ENCODE measurements around the gene HIVEP3.

The HIVEP3 gene

GRCh38 chr1:41480204-41481108 is 438.3 kb downstream of the HIVEP3 start:
- TF ChIP-seq CTCF (conservative IDR thresholded peaks at IDR 0.05; ENCODE audit: low read length): no peak
- no peak for DNase-seq (ENCODE audit: low read depth)
- H3K4me3 ChIP-seq (ENCODE audit: low read length): no peak overlapping the region

GRCh38 chr1:41479808-41480160 is 438.9 kb downstream of the HIVEP3 start:
- DNase-seq (ENCODE audit: low read depth): no peak
- no peak for TF ChIP-seq CTCF (conservative IDR thresholded peaks at IDR 0.05; ENCODE audit: low read length)

GRCh38 chr1:41479000-41479807 is 439.5 kb downstream of the HIVEP3 start:
- TF ChIP-seq CTCF (conservative IDR thresholded peaks at IDR 0.05; ENCODE audit: low read length): no peak
- DNase-seq (ENCODE audit: low read depth): peak; percentile 73
- H3K4me3 ChIP-seq (ENCODE audit: low read length): no peak overlapping the region

More at GRCh38 chr1:41479808-41480160, 438.9 kb downstream of the HIVEP3 start:
- H3K4me3 ChIP-seq (ENCODE audit: low read length): no peak overlapping the region

GRCh38 chr1:41478118-41478748 is 440.5 kb downstream of the HIVEP3 start:
- TF ChIP-seq CTCF (conservative IDR thresholded peaks at IDR 0.05; ENCODE audit: low read length): no peak
- H3K4me3 ChIP-seq (ENCODE audit: low read length): no peak overlapping the region
- no peak for DNase-seq (ENCODE audit: low read depth)

GRCh38 chr1:41476807-41477361 is 441.8 kb downstream of the HIVEP3 start:
- no peak overlapping the region for H3K4me3 ChIP-seq (ENCODE audit: low read length)
- DNase-seq (ENCODE audit: low read depth): no peak
- TF ChIP-seq CTCF (conservative IDR thresholded peaks at IDR 0.05; ENCODE audit: low read length): no peak

GRCh38 chr1:41475859-41476567 is 442.7 kb downstream of the HIVEP3 start:
- peak; percentile 23; the same call in 1 of the 2 replicates for TF ChIP-seq CTCF (conservative IDR thresholded peaks at IDR 0.05; ENCODE audit: low read length)
- H3K4me3 ChIP-seq (ENCODE audit: low read length): no peak overlapping the region
- peak; percentile 58 for DNase-seq (ENCODE audit: low read depth)

Data from AG10803 (cell line).